Choroid plexus epithelial cell (primary cell): Measurements from ENCODE around the gene SLC25A52.
"Not testable (repeated sequence)": the region's sequence is repeated elsewhere in the genome, so short reads cannot be mapped to it uniquely, and the experiment has no call there.

ENCODE experiments used
- DNase-seq: peaks from one replicate; pipeline ENCODE4 v3.0.0-alpha.2; 2010; ENCODE audit warnings: low read depth
- H3K4me3 ChIP-seq: 2 replicates; pipeline ENCODE4 v1.5.1; 2011; ENCODE audit warnings: low read depth, mild to moderate bottlenecking, control low read depth, low read length, moderate library complexity
- TF ChIP-seq, protein P1 (sequence below): conservative IDR thresholded peaks from 2 replicates; pipeline ENCODE4 v1.5.1; 2011; ENCODE audit warnings: low read depth, mild to moderate bottlenecking, control low read depth, inconsistent platforms, low read length, moderate library complexity

SLC25A52 gene

DNA sequence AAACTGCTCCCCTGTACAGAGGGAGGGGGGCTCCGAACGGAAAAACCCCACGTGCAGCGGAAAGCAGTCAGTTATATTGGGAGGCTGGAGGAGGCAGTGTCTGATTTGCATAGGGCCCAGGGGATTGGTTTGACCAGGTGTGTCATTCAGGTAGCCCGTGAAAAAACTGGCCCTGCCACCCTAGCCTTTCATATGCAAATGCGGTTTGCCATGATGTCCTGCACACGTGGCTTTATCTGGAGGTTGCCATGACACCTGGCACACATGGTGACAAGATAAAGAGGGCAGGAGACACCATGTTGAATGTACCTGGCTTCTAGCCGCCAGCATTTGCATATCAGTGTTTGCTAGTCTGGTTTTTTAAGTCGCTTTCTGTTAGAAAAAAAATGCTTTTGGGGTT lies 20.5 kb downstream of the SLC25A52 start:
- TF ChIP-seq, protein P1, sequence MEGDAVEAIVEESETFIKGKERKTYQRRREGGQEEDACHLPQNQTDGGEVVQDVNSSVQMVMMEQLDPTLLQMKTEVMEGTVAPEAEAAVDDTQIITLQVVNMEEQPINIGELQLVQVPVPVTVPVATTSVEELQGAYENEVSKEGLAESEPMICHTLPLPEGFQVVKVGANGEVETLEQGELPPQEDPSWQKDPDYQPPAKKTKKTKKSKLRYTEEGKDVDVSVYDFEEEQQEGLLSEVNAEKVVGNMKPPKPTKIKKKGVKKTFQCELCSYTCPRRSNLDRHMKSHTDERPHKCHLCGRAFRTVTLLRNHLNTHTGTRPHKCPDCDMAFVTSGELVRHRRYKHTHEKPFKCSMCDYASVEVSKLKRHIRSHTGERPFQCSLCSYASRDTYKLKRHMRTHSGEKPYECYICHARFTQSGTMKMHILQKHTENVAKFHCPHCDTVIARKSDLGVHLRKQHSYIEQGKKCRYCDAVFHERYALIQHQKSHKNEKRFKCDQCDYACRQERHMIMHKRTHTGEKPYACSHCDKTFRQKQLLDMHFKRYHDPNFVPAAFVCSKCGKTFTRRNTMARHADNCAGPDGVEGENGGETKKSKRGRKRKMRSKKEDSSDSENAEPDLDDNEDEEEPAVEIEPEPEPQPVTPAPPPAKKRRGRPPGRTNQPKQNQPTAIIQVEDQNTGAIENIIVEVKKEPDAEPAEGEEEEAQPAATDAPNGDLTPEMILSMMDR: no peak
- H3K4me3 ChIP-seq: no peak overlapping the region
- DNase-seq: no peak

DNA sequence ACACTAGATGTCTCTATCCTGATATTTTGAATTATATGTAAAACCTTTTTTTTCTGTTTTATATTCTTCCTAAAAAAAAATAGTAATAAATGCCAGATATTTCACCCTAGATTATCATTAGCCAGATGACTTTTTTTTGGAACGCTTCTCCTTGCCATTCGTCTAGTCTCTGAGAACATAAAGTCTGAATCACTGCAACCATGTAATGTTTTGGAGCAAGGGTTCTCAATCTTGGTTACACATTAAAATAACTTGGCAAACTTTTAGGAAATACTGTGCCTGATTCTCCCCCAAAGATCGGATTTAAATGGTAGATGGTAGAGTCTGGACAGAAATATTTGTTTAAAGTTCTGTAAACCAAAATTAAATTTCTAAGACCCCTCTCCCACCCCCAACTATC lies 21.0 kb downstream of the SLC25A52 start:
- no peak for DNase-seq
- no peak overlapping the region for H3K4me3 ChIP-seq
- TF ChIP-seq, protein P1: no peak

DNA sequence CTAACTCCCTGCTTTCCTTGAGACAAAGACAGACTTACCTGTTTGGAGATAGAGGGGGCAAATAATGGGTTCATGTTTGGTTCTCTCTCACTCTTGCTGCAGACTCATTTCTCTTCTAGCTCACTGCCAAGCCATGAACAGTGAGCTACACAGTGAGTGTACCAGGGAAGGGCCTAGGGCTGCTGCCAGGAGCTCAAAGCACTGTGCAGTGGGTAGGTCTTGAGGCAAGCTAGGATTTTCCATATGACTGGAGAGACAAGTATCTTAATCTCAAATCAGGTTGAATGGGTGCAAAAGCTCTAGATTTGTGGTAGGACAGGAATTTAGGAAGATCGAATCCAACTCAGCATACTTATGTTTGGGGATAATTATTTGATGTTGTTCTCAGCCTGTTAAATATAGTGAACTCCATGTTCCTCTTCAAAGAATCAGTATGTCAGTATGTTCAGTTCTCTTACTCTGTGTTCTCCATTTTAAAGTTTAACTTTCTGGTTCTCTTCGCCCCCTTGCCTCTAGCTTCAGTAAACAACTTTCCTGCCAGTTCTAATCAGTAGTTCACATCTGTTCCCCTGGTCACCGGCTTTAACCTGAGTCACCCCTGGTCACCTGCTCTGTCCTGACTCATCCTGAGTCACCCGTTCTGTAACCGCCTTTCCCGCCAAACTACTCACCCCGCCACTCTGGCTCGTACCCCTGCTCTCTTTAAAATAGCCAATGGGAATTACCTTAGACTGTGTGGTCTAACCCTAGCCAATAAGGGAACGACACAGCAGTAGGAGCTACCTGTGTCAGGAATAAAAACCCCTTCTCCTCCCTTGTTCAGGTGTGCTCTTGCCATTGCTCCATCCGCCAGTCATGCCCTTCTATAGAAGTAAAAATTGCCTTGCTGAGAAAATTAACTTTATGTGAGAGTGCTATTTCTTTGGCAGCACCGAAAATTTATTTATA lies 21.9 kb downstream of the SLC25A52 start:
- DNase-seq: no peak
- TF ChIP-seq, protein P1: no peak
- no peak overlapping the region for H3K4me3 ChIP-seq

DNA sequence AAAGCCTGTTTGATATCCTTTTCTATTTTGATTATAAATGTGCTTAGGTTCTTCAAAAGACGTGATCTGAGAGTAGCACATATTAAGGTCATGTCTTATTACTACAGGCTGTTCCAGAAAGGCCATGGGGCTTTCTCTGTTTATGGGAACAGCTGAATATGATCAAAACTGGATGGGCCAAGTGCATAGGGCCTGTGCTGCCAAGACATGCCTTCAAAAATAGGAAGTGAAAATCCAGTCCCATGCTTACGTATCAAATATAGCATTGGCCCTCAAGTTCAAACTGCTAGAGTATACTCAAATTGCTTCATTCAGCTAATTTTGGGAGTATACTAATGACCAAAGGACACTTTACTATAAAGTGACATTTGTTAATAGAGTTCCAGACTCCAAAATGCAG lies 24.1 kb downstream of the SLC25A52 start:
- H3K4me3 ChIP-seq: no peak overlapping the region
- DNase-seq: no peak
- TF ChIP-seq, protein P1: no peak

DNA sequence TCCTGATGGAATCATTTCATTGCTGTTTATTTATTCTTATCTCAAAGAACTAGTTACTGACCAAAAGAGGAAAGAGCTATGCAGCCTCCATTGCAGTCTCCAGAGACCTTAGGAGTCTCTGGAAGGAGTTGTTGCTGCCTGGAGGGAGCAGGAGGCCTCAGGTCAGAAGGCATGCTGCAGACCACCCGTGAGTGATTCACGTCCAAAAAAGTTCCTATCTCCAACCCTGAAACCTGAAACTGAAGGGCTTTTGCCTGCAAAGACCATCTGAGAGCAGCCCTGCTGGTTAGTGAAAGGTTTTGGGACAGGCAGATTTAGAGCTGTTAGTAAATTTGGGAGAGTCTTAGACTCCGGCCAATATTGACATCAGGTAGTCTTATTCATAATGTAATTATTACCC lies 29.1 kb downstream of the SLC25A52 start:
- no peak for DNase-seq
- no peak overlapping the region for H3K4me3 ChIP-seq
- TF ChIP-seq, protein P1: no peak

DNA sequence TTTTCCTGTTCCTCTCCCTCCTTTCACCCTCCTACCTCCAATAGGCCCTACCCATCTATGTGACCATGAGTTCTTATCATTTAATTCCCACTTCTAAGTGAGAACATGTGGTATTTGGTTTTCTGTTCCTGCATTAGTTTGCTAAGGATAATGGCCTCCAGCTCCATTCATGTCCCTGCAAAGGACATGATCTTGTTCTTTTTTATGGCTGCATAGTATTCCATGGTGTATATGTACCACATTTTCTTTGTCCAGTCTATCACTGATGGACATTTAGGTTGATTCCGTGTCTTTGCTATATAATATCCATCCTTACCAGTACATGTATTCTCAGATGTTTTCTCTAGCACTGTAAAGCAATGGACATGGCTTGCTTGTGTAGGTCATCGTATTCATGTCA lies 31.5 kb downstream of the SLC25A52 start:
- not testable (repeated sequence) for DNase-seq

DNA sequence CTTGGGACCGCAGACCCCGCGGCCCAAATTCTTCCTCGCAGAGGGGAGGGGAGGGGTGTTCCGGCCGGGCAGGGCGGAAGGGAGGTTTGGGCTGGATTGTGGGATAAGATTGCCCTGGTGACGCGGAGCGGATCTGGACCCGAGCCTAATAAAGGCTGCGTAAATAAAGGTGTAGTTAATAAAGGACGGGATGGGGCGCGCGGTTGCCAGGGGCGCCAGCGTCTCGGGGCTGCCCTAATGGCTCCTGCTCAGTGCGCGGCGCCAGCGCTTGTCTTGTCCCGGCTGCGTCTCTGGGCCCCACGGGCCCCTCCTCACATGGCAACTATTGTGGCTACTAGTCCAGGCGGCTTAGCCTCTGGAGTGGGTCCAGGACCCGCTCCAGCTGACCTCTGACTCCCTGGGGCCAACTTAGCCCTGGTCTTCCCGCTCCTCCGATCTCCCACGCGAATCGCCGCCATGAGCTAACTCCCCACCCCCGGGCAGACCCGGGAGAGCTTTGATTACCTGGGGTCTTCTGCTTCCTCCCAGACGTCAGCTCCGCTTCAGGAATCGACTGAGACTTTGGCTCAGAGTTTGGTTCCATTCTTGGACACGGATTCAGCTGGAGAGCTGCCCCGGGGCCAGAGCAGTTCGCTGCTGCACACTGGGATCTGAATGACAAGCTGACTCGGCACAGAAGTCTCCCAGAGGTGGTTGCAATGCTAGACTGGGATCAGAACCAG lies 36.5 kb downstream of the SLC25A52 start:
- H3K4me3 ChIP-seq: peak overlapping the region; percentile 57
- DNase-seq: peak; percentile 12
- TF ChIP-seq, protein P1: no peak

More for the DNA sequence above, 31.5 kb downstream of the SLC25A52 start:
- not testable (repeated sequence) for H3K4me3 ChIP-seq
